Activated naive CD8-positive, alpha-beta T cell treated with anti-CD3 and anti-CD28 coated beads for 36 hours (primary cell): ENCODE data around the gene EDNRA. TPM values are rescaled to one million over a fixed set of nuclear protein-coding genes. Genes with fewer than 3 reads are reported as not detected.

Experiments used
- DNase-seq: peaks from one replicate; pipeline ENCODE4 v3.0.0; 2021
- H3K27ac Mint-ChIP-seq: one replicate; pipeline ENCODE4 v1.8.0; 2022; ENCODE audit warnings: mild to moderate bottlenecking, moderate library complexity, mixed read lengths
- H3K27me3 Mint-ChIP-seq: one replicate; pipeline ENCODE4 v1.8.0; 2022; ENCODE audit warnings: mild to moderate bottlenecking, mixed read lengths
- H3K36me3 Mint-ChIP-seq: one replicate; pipeline ENCODE4 v1.8.0; 2021; ENCODE audit warnings: mild to moderate bottlenecking, mixed read lengths
- H3K4me1 Mint-ChIP-seq: one replicate; pipeline ENCODE4 v1.8.0; 2021; ENCODE audit warnings: mixed read lengths
- H3K4me3 Mint-ChIP-seq: one replicate; pipeline ENCODE4 v1.8.0; 2022; ENCODE audit warnings: mild to moderate bottlenecking, moderate library complexity, mixed read lengths
- H3K9me3 Mint-ChIP-seq: one replicate; pipeline ENCODE4 v1.8.0; 2022; ENCODE audit warnings: mixed read lengths
- total RNA-seq, 2 experiments: library from RNA; stranded (reverse); gene quantifications; one replicate each; pipeline ENCODE4 v1.2.3, GENCODE V29; 2021

Gene EDNRA
- total RNA-seq, 2 experiments from 2014 or later, result not detected

GRCh38 chr4:147487616-147488015 lies 6.7 kb downstream of the EDNRA start:
- no peaks in the 10 kb centered on the region for H3K9me3 Mint-ChIP-seq
- H3K4me3 Mint-ChIP-seq, result no peak overlapping the region
- no peak overlapping the region for H3K27ac Mint-ChIP-seq
- no peaks in the 10 kb centered on the region for H3K36me3 Mint-ChIP-seq
- DNase-seq, result no peak
- H3K4me1 Mint-ChIP-seq, result no peaks in the 10 kb centered on the region
- peaks cover 8% of the 10 kb centered on the region for H3K27me3 Mint-ChIP-seq

GRCh38 chr4:147488556-147488955 lies 7.7 kb downstream of the EDNRA start:
- no peak overlapping the region for H3K27ac Mint-ChIP-seq
- H3K4me3 Mint-ChIP-seq, result no peak overlapping the region
- no peaks in the 10 kb centered on the region for H3K36me3 Mint-ChIP-seq
- H3K27me3 Mint-ChIP-seq, result peaks cover 4% of the 10 kb centered on the region
- H3K4me1 Mint-ChIP-seq, result no peaks in the 10 kb centered on the region
- no peaks in the 10 kb centered on the region for H3K9me3 Mint-ChIP-seq
- DNase-seq, result no peak

- no peaks in the 10 kb centered on the region for H3K4me1 Mint-ChIP-seq
- DNase-seq, result no peak
- no peaks in the 10 kb centered on the region for H3K36me3 Mint-ChIP-seq
- no peak overlapping the region for H3K27ac Mint-ChIP-seq
- no peaks in the 10 kb centered on the region for H3K9me3 Mint-ChIP-seq
- H3K27me3 Mint-ChIP-seq, result peaks cover 5% of the 10 kb centered on the region
- H3K4me3 Mint-ChIP-seq, result no peak overlapping the region
Observed at GRCh38 chr4:147491086-147491485, 10.2 kb downstream of the EDNRA start.

- Mint-ChIP-seq H3K36me3 (no peaks in the 10 kb centered on the region), H3K4me3 (no peak overlapping the region), H3K27me3 (peaks cover 5% of the 10 kb centered on the region), H3K27ac (no peak overlapping the region), H3K4me1 (no peaks in the 10 kb centered on the region), H3K9me3 (no peaks in the 10 kb centered on the region)
- no peak for DNase-seq
Observed at GRCh38 chr4:147492306-147492705, 11.4 kb downstream of the EDNRA start.

- H3K27me3 Mint-ChIP-seq, result peaks cover 5% of the 10 kb centered on the region
- DNase-seq, result no peak
- H3K27ac Mint-ChIP-seq, result no peak overlapping the region
- no peak overlapping the region for H3K4me3 Mint-ChIP-seq
- H3K36me3 Mint-ChIP-seq, result no peaks in the 10 kb centered on the region
- H3K9me3 Mint-ChIP-seq, result no peaks in the 10 kb centered on the region
- no peaks in the 10 kb centered on the region for H3K4me1 Mint-ChIP-seq
Observed at GRCh38 chr4:147492761-147493160, 11.9 kb downstream of the EDNRA start.

- H3K4me1 Mint-ChIP-seq, result no peaks in the 10 kb centered on the region
- H3K9me3 Mint-ChIP-seq, result no peaks in the 10 kb centered on the region
- no peak for DNase-seq
- H3K27me3 Mint-ChIP-seq, result peaks cover 5% of the 10 kb centered on the region
- H3K27ac Mint-ChIP-seq, result no peak overlapping the region
- H3K4me3 Mint-ChIP-seq, result no peak overlapping the region
- no peaks in the 10 kb centered on the region for H3K36me3 Mint-ChIP-seq
Observed at GRCh38 chr4:147493307-147493706, 12.4 kb downstream of the EDNRA start.

GRCh38 chr4:147494301-147494700 lies 13.4 kb downstream of the EDNRA start:
- no peaks in the 10 kb centered on the region for H3K36me3 Mint-ChIP-seq
- no peak for DNase-seq
- H3K4me1 Mint-ChIP-seq, result no peaks in the 10 kb centered on the region
- H3K9me3 Mint-ChIP-seq, result no peaks in the 10 kb centered on the region
- peaks cover 5% of the 10 kb centered on the region for H3K27me3 Mint-ChIP-seq
- H3K4me3 Mint-ChIP-seq, result no peak overlapping the region
- H3K27ac Mint-ChIP-seq, result no peak overlapping the region

- Mint-ChIP-seq H3K4me1 (no peaks in the 10 kb centered on the region), H3K36me3 (no peaks in the 10 kb centered on the region), H3K27me3 (peaks cover 5% of the 10 kb centered on the region), H3K27ac (no peak overlapping the region), H3K9me3 (no peaks in the 10 kb centered on the region), H3K4me3 (no peak overlapping the region)
- no peak for DNase-seq
Observed at GRCh38 chr4:147496500-147496899, 15.6 kb downstream of the EDNRA start.

- no peaks in the 10 kb centered on the region for H3K4me1 Mint-ChIP-seq
- H3K4me3 Mint-ChIP-seq, result no peak overlapping the region
- H3K27me3 Mint-ChIP-seq, result peaks cover 5% of the 10 kb centered on the region
- H3K9me3 Mint-ChIP-seq, result no peaks in the 10 kb centered on the region
- DNase-seq, result no peak
- no peaks in the 10 kb centered on the region for H3K36me3 Mint-ChIP-seq
- no peak overlapping the region for H3K27ac Mint-ChIP-seq
Observed at GRCh38 chr4:147498031-147498660, 17.2 kb downstream of the EDNRA start.

GRCh38 chr4:147508346-147508745 lies 27.4 kb downstream of the EDNRA start:
- H3K9me3 Mint-ChIP-seq, result no peaks in the 10 kb centered on the region
- no peak overlapping the region for H3K4me3 Mint-ChIP-seq
- H3K4me1 Mint-ChIP-seq, result no peaks in the 10 kb centered on the region
- H3K27ac Mint-ChIP-seq, result no peak overlapping the region
- H3K27me3 Mint-ChIP-seq, result peaks cover 6% of the 10 kb centered on the region
- H3K36me3 Mint-ChIP-seq, result no peaks in the 10 kb centered on the region
- no peak for DNase-seq

GRCh38 chr4:147509386-147509785 lies 28.5 kb downstream of the EDNRA start:
- Mint-ChIP-seq H3K9me3 (no peaks in the 10 kb centered on the region), H3K4me1 (no peaks in the 10 kb centered on the region), H3K4me3 (no peak overlapping the region), H3K36me3 (no peaks in the 10 kb centered on the region), H3K27me3 (peaks cover under 1% of the 10 kb centered on the region), H3K27ac (no peak overlapping the region)
- no peak for DNase-seq

GRCh38 chr4:147510962-147511668 lies 30.2 kb downstream of the EDNRA start:
- H3K27me3 Mint-ChIP-seq, result no peaks in the 10 kb centered on the region
- no peak overlapping the region for H3K4me3 Mint-ChIP-seq
- no peaks in the 10 kb centered on the region for H3K4me1 Mint-ChIP-seq
- no peaks in the 10 kb centered on the region for H3K36me3 Mint-ChIP-seq
- no peak overlapping the region for H3K27ac Mint-ChIP-seq
- no peaks in the 10 kb centered on the region for H3K9me3 Mint-ChIP-seq
- DNase-seq, result no peak

- no peak overlapping the region for H3K4me3 Mint-ChIP-seq
- H3K9me3 Mint-ChIP-seq, result no peaks in the 10 kb centered on the region
- H3K27ac Mint-ChIP-seq, result no peak overlapping the region
- no peaks in the 10 kb centered on the region for H3K4me1 Mint-ChIP-seq
- no peak for DNase-seq
- no peaks in the 10 kb centered on the region for H3K27me3 Mint-ChIP-seq
- H3K36me3 Mint-ChIP-seq, result no peaks in the 10 kb centered on the region
Observed at GRCh38 chr4:147513091-147513490, 32.2 kb downstream of the EDNRA start.

GRCh38 chr4:147513952-147514351 lies 33.1 kb downstream of the EDNRA start:
- H3K4me3 Mint-ChIP-seq, result no peak overlapping the region
- DNase-seq, result no peak
- no peaks in the 10 kb centered on the region for H3K36me3 Mint-ChIP-seq
- no peaks in the 10 kb centered on the region for H3K9me3 Mint-ChIP-seq
- H3K4me1 Mint-ChIP-seq, result peaks cover 1% of the 10 kb centered on the region
- peaks cover 3% of the 10 kb centered on the region for H3K27me3 Mint-ChIP-seq
- no peak overlapping the region for H3K27ac Mint-ChIP-seq

GRCh38 chr4:147515220-147515936 lies 34.5 kb downstream of the EDNRA start:
- no peak overlapping the region for H3K27ac Mint-ChIP-seq
- peaks cover 4% of the 10 kb centered on the region for H3K27me3 Mint-ChIP-seq
- DNase-seq, result no peak
- H3K9me3 Mint-ChIP-seq, result no peaks in the 10 kb centered on the region
- no peak overlapping the region for H3K4me3 Mint-ChIP-seq
- H3K4me1 Mint-ChIP-seq, result peaks cover 2% of the 10 kb centered on the region
- H3K36me3 Mint-ChIP-seq, result no peaks in the 10 kb centered on the region
